Gastrocnemius medialis (tissue), 4 donors: ENCODE results near the gene CDH18.

Experiments used
- POLR2A ChIP-seq, 2 donors: fragments of 450-650 bp; IDR thresholded peaks; one replicate each; pipeline ENCODE4 v1.6.1; 2017; ENCODE audit warnings: antibody characterized with exemption in 2 of 2, mild to moderate bottlenecking in 2 of 2, moderate library complexity in 2 of 2
- TF ChIP-seq, protein P1 (sequence below), 5 experiments: fragments of 450-650 bp in 3 of 5; fragments of 200-600 bp in 2 of 5; sonication (generic) in 2 of 5; IDR thresholded peaks in 4 of 5; conservative IDR thresholded peaks in 1 of 5; 1 replicate in 4 of 5; 2 replicates in 1 of 5; pipeline ENCODE4 v1.5.1; 2016 to 2019; ENCODE audit warnings: antibody characterized with exemption in 5 of 5, mild to moderate bottlenecking in 3 of 5, moderate library complexity in 3 of 5

DNA sequence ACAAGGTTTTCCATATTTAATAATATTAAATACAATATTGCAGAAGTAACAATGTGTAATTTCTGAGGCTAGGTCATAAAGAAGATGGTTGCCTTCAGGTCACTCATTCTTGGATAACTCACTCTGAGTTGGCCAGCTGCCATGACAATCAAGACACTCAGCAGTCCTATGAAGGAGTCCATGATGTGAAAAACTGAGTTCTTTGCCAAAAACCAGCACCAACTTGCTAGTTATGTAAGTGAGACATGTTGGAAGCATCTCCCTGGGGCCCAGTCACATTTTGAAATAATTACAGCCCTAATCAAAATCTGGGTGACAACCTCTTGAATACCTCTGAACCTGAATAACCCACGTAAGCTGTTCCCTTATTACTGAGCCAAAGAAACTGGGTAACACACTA, 453.2 kb downstream of the CDH18 start:
- TF ChIP-seq, protein P1, sequence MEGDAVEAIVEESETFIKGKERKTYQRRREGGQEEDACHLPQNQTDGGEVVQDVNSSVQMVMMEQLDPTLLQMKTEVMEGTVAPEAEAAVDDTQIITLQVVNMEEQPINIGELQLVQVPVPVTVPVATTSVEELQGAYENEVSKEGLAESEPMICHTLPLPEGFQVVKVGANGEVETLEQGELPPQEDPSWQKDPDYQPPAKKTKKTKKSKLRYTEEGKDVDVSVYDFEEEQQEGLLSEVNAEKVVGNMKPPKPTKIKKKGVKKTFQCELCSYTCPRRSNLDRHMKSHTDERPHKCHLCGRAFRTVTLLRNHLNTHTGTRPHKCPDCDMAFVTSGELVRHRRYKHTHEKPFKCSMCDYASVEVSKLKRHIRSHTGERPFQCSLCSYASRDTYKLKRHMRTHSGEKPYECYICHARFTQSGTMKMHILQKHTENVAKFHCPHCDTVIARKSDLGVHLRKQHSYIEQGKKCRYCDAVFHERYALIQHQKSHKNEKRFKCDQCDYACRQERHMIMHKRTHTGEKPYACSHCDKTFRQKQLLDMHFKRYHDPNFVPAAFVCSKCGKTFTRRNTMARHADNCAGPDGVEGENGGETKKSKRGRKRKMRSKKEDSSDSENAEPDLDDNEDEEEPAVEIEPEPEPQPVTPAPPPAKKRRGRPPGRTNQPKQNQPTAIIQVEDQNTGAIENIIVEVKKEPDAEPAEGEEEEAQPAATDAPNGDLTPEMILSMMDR (IDR thresholded peaks at IDR 0.05 in 4 of 5, conservative IDR thresholded peaks at IDR 0.05 in 1 of 5) = no peak
- TF ChIP-seq POLR2A (IDR thresholded peaks at IDR 0.05) = no peak
